Measurements from ENCODE around the gene C1QTNF8.

The C1QTNF8 gene

DNA sequence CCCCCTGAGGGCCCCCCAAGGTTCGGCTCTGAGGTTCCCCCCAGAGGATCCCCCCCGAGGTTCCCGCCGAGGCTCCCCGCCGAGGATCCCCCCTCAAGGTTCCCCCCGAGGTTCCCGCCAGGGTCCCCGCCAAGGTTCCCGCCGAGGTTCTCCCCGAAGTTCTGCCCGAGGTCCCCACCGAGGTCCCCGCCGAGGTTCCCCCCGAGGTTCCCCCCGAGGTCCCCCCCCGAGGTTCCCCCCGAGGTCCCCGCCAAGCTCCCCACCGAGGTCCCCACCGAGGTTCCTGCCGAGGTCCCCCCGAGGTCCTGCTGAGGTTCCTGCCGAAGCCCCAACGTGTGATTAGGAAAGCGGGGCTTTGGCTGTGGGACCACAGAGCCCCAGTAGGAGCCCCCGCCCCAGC, 55.7 kb downstream of the C1QTNF8 start:
- DNase-seq: no peak

DNA sequence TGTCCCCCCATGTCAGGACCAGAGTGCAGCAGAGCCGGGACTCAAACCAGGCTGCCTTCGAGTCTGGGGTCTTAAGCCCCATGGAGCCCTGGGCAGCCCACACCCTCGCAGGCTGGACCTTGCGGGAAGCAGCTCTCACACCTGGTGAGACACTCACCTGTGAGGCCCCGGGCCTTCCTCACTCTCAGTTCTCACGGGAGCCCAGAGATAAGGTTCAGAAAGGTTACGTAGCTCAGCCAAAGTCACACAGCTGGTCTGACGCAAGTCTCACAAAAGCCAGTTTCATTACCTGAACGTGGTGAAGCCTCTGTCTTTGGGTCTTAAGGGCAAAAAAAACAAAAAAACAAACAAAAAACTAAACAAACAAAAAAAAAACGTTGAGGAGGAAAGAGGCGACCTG, 56.3 kb downstream of the C1QTNF8 start:
- DNase-seq: no peak

DNA sequence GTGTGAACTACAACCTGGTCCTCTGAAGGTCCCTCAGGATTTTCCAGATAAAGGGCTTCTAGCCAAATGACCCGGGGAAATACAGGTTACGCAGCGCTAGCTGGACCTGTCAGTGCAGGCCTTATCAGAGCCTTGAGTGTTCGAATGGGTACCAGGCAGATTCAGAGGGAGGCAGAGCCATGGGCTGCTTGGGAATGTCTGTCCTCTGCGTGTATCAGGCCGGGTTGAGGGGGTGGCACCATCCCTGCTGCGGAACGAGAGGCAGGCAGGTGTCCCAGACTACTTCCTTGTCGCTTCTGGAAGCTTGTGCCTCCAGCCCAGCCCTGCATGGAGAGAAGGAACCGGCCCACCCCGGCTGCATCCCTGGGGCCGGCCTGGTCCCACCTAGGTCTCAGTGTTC, 57.1 kb downstream of the C1QTNF8 start:
- DNase-seq: no peak

Measured in COR-L47 (cell line).